Measurements from ENCODE around the gene BMP6. TPM values are rescaled to one million over a fixed set of nuclear protein-coding genes. Genes with fewer than 3 reads are reported as not detected.
"Not testable (repeated sequence)": the region's sequence is repeated elsewhere in the genome, so short reads cannot be mapped to it uniquely, and the experiment has no call there.

Gene BMP6
- polyA plus RNA-seq, 5 donors, result 2.3 to 5.6 (median 3.8) TPM

DNA sequence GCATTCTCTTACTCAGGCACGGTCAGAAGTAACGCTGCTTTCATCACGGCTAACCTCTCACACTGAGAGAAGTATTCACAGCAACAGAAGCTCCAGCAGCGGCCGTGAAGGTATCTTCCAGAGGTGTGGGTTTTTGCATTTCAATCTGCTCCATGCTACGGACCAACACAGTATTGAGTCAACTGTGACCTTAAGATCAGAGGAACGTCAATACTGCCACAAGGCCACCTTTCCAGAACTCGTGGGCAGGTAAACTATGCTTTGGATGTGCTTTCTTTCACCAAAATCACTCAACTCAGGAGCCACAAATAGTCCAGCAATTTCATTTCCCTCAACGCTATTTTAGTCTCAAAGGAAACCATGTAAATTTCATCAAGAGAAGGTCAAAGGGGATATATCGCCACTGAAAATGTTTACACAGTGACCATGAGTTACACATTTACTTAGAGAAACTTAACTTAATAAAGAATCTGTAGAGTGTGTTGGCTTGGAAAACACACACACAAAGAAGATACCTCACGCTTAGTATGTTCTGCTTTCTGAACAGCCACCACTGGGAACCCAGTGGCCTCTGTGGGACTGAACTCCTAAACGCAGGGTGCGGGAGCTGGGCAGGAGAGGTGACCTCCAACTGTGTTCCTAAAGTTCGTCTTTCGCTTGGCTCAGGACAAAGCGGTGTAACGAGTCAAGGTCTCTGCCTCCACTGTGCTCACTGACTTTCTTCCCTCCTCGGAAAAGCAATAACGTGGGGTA is 156.8 kb downstream of the BMP6 start:
- DNase-seq, result no peak

DNA sequence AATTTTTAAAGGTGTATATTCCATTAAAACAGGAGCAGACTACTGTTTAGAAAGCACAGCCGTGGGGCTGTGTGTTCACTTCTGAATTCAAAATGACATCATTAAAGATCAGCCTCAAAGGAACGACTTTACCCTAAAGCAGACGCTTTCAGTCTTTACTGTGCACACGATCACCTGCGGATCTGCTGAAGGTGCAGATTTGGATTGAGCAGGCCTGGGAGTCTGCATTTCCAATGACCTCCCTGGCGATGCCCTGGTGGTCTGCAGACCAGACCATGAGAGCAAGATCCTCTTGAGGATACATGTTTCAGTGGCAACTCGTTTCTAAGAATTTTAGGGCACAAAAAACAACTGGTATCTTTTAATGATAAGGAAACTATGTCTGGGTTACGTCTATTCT is 157.5 kb downstream of the BMP6 start:
- DNase-seq, result no peak

DNA sequence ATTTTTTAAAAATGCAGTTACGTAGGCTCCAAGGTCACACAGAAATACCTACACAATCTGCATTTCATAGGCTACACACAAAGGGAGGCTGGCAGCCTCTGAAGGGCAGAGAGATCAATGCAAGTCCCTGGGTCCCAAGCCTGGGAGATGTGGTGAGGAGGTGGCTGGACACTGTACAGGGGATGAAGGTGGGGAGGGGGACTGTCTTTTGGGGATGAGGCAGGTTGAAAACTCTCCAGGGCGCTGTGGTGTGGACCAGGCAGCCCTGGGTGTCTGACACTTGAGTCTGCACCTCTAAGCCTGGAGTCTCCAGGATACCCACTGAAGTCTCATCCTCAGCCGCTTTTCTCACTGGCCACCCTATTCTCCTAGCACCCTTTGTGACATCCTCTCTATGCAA is 160.2 kb downstream of the BMP6 start:
- no peak for DNase-seq

DNA sequence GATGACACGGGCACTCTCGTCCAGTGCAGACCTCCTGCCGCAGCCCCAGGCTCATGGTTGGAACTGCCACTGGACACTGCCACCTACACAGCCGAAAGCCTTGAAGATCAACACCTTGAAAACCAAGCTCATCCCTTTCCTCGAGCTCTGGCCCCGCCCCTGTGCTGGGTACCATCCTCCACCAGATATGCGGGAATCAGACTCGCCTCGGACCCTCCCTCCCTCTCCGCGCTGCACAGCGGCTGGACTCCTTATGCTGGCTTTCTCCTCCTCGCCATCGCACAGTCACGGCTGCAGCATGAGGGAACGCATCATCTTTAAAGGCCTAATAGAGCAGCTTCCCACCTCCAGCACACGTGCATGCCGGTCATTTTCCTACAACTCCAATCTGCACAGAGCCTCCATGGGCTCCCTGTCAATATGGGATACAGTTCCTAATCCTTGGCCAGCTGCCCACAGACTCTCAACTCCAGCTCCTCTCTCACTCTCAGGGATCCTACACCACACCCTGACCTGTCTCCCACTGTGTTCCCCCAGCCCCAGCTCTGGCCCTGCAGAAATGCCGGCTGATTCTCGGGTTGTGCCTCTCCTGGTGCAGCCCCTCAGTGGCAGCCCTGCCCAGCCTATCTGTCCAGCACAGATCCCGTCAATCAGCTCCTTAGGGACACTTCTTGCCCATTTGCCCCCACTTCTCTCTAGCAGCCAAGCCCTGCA is 161.5 kb downstream of the BMP6 start:
- DNase-seq, result no peak

DNA sequence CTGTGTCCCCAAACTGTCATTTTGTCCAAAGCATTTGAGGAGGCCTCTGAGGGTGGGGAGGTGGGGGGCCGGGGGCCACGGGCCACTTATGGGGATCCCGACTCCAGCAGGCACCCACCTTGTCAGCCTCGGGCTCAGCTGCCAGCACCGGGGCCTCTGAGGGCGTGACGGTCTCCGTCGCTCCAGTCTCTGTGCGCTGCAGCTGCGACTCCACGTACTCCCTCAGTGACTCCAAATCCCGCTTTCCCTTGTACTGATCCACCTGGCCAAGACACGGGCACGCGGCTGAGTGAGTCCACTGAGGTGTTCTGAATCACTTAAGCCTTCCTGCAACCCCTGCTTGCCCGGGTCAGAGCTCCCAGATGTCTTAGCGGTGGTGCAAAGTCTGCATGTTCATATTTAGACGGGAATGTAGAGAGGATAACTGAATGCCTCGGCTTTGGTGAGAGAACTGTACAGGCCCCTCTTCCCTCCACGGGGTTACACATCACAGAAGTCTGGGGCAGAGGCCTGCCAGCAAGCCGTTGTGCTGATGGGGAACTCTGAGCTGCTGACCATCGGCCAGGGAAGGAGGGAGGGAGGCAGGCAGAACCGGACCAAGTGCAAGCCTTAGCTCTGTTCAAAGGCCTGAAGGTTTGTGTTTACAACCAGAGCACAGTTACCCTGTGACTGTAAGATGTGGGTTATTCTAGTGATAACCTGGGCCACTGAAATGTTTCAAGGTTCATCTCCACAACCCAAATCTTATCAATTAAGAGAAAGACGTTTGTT is 162.9 kb downstream of the BMP6 start:
- DNase-seq, result no peak

- DNase-seq, result no peak
These were observed 165.4 kb downstream of the BMP6 start for GRCh38 chr6:7891078-7891872.

DNA sequence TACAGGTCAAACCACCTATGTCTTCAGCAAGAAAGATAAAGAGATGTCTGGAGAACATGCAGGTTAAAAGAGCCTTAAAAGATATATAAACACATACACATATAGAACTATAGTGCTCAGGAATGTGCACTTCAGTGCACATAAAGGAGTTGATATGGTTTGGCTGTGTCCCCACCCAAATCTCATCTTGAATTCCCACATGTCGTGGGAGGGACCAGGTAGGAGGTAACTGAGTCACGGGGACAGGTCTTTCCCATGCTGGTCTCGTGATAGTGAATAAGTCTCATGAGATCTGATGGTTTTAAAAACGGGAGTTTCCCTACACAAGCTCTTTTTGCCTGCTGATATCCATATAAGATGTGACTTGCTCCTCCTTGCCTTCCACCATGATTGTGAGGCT is 166.5 kb downstream of the BMP6 start:
- DNase-seq, result not testable (repeated sequence)

GRCh38 chr6:7893342-7893741 is 167.4 kb downstream of the BMP6 start:
- no peak for DNase-seq

DNA sequence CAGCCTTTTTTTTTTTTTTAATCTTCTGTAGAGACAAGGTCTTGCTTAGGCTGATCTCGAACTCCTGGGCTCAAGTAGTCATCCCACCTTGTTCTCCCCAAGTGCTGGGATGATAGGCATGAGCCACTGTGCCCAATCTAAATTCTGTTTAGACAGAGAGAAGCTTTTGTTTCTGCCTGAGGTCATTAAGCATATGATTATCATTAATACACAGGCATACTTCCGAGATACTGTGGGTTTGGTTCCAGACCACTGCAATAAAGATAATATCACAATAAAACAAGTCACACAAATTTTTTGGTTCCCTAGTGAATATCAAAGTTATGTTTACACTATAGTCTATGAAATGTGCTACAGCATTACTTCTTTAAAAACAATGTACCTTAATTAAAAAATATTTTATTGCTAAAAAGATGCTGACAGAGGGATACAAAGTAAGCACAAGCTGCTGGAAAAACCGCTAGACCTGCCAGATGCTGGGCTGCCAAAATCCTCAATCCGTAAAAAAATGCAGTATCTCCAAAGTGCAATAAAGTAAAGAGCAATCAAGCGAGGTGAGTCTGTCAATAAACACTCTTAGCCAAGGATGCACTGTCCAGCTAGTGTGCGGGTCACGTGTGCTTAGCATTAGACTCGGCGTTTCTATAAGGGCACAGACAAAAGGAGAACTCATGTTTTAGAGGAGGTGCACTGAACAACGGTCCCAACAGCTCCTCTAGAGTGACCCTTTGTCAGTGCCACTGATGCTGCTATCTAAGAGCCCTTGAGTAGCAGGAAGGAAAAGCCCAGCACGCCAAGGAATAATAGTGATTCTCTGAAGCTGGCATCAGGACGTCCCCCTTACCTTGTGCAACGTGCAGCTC is 168.6 kb downstream of the BMP6 start:
- DNase-seq, result no peak

DNA sequence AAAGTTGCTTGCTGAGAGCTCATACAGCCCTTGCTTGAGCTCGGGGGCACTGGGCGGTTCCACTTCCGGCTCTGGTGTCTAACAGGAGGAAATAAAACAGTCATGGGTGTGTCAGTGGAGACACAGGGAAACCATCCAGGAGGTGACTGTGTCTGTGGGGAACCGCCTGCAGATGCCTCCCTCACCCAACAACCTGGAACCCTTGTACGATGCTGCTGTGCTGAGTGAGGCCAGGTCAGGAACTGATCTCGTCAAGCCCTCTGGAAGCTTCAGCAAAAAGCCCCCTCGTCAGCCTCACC is 169.2 kb downstream of the BMP6 start:
- no peak for DNase-seq

GRCh38 chr6:7896465-7896987 is 170.6 kb downstream of the BMP6 start:
- DNase-seq, result no peak

- DNase-seq, result no peak
These were observed 171.7 kb downstream of the BMP6 start for GRCh38 chr6:7897461-7898192.

DNA sequence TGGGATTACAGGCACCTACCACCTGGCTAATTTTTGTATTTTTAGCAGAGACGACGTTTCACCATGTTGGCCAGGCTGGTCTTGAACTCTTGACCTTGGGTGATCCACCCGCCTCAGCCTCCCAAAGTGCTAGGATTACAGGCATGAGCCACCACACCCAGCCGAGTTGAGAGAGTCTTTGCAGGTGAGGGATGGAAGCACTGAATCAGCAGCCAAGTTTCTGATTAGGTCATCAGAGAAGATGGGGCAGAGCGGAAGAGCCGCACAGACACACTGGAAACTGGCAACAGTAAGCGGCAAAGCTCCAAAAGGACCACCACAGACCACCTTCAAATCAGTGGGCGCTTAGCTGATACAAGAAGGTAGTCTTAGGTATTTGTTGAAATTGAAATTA is 172.3 kb downstream of the BMP6 start:
- DNase-seq, result not testable (repeated sequence)

DNA sequence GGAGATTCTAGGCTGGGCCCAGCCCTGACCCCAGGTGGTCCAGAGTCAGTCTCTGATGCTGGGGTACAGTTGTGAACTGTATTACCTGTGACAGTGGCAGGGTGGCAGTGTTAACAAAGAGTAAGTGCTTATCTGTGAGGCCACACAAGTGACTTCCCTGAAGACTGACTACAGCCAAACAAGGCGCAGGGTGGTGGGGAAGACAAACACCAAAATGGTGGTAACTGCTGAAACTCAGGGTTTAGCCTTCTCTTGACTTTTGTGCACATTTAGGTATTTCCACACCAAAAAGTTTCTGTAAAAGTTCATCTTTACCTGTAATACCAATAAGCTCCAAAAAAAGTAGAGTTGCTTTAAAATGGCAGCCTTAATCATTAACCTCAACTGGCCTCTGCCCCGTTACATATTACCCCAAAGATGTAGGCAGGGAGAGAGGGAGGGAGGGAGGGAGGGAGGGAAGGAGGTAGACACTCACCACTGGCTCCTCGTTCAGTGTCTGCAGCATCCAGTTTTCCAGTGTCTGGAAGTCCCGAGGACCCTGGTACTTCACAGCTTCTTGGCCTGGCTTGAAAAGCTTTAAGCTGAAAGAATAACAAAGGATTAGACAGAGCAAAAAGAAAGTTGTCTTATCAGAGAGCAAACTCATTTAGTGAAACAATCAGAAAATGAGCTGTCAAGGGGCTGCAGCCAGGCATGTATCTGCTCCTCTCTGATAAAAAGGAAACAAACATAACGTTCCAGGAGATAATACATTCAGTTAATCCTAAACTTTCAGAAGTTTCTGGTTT is 173.4 kb downstream of the BMP6 start:
- DNase-seq, result peak; percentile 31 to 33

GRCh38 chr6:7899889-7900213 is 174.0 kb downstream of the BMP6 start:
- no peak for DNase-seq

- no peak for DNase-seq
These were observed 174.7 kb downstream of the BMP6 start for GRCh38 chr6:7900621-7901020.

DNA sequence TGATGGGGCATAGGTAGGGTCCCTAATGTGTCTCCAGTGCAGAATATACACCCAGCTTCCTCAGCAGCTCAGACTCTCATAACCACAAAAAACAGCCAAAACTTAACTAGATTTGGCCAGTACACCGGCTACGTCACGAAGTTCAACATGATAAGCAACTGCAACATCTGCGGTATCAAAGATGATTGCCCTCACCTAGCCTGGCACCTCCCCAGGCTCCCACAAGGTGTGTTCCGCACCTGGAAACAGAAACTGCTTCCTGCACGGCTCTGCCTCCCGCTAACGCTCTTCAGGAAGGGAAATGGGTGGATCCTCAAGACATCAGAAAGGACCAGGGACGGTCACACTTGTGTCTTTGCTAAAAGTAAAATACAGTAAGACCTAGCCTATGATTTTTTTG is 175.2 kb downstream of the BMP6 start:
- no peak for DNase-seq

DNA sequence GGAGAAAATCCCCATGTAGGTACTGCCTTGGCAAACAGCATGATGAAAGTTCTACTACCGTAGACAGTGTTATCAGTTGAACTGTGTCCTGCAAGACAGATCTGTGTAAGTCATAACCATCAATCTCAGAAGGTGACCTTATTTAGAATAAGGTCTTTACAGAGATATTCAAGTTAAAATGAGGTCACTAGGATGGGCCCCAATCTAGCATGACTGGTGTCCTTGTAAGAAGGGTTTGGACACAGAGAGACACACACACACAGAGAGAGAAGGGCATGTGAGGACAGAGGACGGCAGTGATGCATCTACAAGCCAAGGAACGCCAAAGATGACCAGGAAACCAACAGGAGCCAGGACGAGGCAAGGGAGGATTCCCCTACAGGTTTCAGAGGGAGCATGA is 175.9 kb downstream of the BMP6 start:
- no peak for DNase-seq

DNA sequence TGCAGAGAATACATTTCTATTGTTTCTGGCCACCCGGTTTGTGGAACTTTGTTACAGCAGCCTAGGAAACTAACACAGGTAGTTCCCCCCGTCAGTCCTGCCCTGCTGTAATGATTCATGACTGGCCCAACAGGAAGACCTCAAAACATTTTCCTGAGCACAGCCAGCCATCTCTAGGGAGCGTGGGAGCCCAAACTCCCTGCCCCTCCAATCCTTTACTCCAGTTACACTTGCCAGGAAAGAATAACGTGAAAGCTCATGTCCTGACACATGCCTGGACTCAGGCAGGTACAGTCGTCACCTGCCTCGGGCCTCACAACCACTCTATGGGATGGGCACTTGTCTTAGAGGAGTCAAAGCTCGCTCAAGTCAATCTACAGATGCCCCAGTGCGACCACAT is 176.3 kb downstream of the BMP6 start:
- no peak for DNase-seq

Data from right lung (tissue), 5 donors.